Astrocyte of the spinal cord (primary cell): ENCODE data around the gene CELSR1.

Source experiments
- DNase-seq: peaks from one replicate; pipeline ENCODE4 v3.0.0; 2011; ENCODE audit warnings: low read depth, low spot score
- H3K4me3 ChIP-seq: 2 replicates; pipeline ENCODE4 v1.5.1; 2011; ENCODE audit warnings: low read depth, mild to moderate bottlenecking, low read length, moderate library complexity
- in situ Hi-C: cut with HindIII; loops from 2 replicates; pipeline ENCODE4 v1.10.0; 2017; ENCODE audit warnings: low sequenced_read_pairs
- TF ChIP-seq, protein P1 (sequence below): IDR thresholded peaks from 2 replicates; pipeline ENCODE4 v1.5.1; 2012; ENCODE audit warnings: low read depth, mild to moderate bottlenecking, low read length, inconsistent platforms

The CELSR1 gene

DNA sequence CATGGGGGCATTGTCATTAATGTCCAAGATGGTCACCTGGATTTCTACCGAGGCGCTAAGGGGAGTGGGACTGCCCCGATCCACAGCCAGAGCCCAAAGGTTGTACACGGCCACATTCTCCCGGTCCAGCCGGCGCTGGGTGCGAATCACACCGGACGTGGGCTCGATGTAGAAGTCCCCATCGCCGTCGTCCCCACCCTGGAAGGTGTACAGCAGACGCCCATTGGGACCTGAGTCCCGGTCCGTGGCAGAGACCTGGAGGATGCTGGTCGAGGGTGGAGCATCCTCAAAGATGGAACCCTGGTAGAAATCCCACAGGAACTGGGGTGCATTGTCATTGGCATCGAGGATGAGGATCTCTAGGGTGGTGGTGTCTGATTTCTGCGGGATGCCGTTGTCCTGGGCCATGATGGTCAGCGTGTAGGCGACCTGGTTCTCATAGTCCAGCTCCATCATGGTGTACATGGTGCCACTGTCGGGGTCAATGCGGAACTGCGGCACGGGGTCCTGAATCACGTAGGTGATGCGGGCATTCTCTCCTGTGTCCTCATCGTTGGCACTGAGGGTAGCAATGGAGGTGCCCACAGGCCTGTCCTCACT, 3.1 kb downstream of the CELSR1 start:
- no peak for DNase-seq

GRCh38 chr22:46533070-46533833, 4.2 kb downstream of the CELSR1 start:
- in situ Hi-C loops: no loop called here
- H3K4me3 ChIP-seq: peak overlapping the region; percentile 18
- TF ChIP-seq, protein P1, sequence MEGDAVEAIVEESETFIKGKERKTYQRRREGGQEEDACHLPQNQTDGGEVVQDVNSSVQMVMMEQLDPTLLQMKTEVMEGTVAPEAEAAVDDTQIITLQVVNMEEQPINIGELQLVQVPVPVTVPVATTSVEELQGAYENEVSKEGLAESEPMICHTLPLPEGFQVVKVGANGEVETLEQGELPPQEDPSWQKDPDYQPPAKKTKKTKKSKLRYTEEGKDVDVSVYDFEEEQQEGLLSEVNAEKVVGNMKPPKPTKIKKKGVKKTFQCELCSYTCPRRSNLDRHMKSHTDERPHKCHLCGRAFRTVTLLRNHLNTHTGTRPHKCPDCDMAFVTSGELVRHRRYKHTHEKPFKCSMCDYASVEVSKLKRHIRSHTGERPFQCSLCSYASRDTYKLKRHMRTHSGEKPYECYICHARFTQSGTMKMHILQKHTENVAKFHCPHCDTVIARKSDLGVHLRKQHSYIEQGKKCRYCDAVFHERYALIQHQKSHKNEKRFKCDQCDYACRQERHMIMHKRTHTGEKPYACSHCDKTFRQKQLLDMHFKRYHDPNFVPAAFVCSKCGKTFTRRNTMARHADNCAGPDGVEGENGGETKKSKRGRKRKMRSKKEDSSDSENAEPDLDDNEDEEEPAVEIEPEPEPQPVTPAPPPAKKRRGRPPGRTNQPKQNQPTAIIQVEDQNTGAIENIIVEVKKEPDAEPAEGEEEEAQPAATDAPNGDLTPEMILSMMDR: no peak
- DNase-seq: no peak

More for the DNA sequence above, 3.1 kb downstream of the CELSR1 start:
- no peak overlapping the region for H3K4me3 ChIP-seq
- in situ Hi-C loops: no loop called here
- TF ChIP-seq, protein P1: no peak

DNA sequence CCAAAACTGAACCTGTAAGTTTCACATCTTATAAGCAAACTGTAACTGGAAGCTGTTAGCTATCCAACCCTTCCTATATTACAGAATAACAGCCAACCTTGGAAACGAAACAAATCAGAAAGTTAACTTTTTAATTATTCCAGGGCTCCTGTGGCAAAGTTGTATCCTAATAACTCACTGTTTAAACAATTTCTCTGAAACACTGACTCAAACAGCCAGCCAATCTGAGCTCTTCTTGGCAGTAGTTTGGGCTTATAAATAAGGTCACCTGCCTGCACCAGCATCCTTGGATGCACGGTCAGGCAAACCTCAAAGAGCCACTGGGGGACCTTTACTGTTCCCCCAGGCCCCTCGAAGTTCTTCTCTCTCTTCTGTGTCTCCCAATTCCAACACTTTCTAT, 5.0 kb downstream of the CELSR1 start:
- no peak for DNase-seq
- H3K4me3 ChIP-seq: no peak overlapping the region
- in situ Hi-C loops: no loop called here
- TF ChIP-seq, protein P1: no peak

- no peak for DNase-seq
- TF ChIP-seq, protein P1: no peak
- H3K4me3 ChIP-seq: no peak overlapping the region
- in situ Hi-C loops: no loop called here
Observed at GRCh38 chr22:46531581-46532175, 5.7 kb downstream of the CELSR1 start.

GRCh38 chr22:46528121-46528610, 9.3 kb downstream of the CELSR1 start:
- peak; percentile 68 for DNase-seq
- TF ChIP-seq, protein P1: no peak
- in situ Hi-C loops: no loop called here
- no peak overlapping the region for H3K4me3 ChIP-seq

DNA sequence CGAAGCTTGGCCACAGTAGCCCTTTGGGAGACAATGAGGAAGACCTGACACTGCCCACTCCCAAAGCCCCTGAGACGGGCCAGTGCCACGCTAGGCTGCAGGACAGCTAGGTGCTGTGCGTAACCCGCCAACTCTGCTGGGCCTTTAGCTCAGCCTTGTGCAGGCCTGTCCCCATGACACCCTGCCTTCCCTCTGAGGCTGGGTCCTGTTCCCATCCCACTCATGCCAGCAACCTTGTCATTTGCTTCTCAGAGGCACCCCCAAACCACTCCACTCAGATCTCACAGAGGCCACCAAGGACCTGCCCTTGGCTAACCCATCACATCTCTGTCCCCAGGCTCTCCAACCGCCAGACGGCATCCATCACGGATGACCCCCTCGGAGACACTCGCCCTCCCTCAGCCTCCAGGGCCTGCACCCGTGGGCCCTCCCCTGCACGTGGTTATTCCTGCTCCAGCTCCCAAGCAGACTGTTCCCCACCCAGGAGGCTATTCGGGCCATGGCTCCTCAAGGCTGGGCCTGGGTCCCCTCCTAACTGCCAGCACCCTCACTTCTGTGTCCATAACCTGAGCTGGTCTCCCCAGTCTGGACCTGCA, 11.1 kb downstream of the CELSR1 start:
- TF ChIP-seq, protein P1: no peak
- no peak for DNase-seq
- in situ Hi-C loops: no loop called here
- H3K4me3 ChIP-seq: no peak overlapping the region
